Measurements from ENCODE around the gene PRKCE.

PRKCE gene

DNA sequence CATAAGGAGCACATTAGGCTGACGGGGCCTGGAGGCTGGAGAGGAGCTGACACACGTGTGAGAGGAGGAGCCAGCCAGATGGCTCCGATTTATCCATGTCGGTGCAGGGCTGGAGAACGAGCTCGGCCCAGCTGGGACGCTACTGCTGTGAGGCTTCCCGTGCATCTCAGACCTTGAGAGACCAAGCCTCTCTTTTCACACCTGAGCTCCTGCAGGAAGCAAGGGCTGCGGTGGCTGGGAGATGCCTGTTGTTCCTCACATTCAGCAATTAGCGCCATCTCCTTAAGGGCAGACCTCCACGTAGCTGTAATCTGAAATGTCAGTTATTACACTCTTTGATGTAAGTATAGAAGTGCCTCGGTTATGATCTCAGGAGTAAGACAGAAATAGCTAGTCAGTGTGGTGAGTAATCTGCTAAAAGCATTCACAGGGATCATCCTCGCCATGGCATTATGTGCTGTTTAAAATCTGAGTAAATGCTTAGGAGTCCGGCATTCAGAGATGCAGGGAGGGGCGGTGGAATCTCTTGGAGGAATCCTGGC, 107.9 kb downstream of the PRKCE start:
- no peak for DNase-seq

DNA sequence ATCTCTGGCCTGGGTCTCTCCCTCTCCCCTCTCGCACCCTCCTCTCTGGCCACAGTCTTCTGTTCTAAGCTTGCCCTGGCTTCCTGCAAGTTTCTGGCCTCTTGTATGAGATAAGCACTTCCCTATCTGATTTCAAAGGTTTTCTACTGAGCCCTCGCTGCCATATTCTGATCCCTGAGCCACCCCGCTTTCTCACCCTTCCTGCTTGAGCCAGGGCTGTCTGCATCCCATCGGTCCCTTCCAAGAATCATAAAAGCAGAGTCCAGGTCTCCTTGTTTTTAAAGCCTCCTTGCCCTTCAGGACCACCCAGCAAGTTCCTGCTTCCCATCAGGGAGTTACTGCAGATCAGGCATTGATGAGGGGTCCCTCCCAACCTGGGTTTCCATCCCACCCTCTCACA, 110.2 kb downstream of the PRKCE start:
- peak; percentile 51 for DNase-seq

DNA sequence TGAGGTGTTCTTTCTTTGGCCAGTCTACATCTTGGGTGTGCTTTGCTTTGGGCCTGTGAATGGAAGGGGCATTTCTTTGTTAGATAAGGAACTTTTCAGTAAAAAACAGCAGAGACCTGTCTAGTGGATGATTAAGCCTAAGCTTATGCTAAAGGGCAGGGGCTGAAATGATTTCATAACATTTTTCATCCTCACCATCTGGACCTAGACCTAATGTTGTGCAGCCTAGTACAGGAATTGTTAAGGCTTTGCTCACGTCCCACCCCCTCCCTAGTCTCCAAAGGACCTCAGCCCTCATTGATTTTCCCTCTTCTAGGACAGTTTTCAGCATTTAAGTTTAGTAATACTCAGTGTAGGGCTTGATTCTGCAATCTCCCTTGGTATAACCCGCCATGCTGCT, 111.8 kb downstream of the PRKCE start:
- DNase-seq = peak; percentile 21

DNA sequence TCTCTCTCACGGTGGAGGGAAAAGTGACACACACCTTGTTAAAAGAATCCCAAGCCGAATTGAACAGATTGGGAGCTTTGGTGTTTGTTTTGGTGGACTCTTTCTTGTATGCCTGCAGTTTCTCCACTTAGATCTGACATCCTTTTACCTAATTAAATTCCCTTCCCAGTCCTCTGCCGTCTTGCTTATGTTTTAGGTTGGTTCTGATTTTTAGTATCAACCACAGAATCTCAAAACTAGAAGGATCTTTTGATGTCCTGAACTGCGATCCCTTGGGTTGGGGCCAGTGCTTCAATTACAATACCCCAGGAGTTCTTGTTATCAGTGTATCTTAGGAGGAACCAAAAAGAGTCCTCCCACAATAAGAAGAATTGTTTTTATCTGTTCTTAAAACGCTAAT, 112.3 kb downstream of the PRKCE start:
- no peak for DNase-seq

DNA sequence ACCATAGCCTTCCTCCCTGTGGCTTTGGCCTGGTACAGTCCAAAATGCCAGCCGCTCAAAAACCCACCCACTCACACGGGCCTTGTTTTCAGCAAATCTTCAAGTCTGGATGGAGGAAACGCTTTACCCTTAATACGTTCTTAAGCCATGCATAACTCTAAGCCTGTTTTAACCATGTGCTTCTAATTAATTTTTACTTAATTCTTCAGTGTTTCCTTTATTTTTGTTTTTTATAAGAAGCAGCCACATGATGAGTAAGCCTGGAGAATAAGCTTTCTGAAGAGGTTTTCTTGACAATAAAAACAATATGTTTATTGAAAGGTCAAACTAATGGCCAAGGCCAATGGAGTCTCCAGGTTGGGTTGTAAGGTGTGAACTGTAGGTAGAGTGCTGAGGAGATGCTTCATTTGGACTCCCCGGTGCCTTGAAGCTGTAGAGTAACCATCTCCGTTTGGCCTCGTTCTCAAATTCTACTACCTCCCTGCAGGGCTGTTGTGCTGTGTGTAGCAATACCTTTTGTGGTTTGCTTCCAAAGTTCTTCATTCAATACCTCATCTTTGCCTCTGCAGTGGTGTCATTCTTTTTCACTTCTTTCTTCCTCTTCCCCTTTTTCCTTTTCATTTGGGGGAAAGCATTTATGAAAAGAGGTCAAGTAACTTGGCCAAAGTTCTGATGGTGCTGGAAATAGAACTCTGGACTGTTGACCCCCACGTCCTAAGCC, 113.7 kb downstream of the PRKCE start:
- peak; percentile 49 for DNase-seq

DNA sequence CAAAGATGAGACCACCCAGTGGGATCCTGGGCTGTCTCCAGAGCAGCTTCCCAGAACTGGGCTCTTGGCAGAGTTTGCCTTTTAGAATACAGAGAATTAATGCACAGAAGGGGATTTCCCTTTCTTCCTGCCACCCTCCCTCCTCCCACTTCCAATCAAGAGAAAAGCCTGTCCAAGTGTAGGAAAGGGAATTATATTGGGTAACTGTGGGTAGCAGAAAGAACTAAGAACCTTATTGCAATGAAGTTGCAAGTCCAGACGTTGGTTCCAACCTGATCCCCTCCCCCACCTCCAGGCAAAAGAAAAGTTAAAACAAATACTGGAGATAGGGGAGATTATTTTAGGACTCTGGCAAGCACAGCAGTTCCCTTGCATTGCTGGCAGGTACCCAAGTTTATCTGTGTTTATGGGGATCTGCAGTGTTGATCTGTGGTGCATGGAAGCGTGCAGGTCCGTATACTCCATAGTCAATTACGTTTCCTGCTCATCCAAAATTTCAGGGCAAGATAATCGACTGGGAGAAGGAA, 114.3 kb downstream of the PRKCE start:
- DNase-seq = peak; percentile 57

DNA sequence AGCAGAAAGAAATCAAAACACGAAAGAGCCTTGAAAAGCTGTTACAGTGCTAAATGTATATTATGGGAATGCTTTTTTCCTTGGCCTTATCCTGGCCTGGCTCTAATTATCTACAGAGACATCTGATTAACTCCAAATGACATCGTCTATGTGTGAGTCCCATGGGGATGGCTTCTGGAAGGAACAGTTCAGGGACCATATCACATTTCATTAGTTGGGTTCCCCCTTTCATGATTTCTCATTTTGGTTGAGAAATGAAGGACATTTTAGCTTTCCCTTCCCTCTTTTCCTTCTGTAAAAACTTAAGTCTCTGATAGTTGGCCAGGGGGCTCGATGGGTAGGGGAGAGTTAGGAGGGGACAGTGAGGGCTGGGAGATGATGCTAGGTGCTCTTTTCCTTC, 116.7 kb downstream of the PRKCE start:
- DNase-seq = no peak

DNA sequence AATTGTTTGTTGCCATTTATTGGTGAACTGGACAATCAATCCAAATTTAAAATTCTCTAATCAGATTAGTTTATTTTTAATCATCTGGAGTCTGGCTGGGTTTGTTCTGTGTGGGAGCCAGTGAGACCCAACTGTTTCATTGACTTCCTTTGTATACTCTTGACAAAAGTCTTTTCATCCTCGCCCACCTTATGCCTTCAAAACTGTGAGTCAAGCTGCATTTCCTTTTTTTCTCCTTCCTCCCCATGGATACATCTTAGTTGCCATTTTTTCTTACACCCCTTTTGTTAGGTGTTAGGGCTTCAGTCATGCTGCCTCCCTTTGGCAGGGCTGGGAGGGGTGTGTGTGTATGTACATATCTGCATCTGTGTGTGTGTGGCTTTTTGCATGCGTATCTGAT, 117.6 kb downstream of the PRKCE start:
- DNase-seq = no peak

DNA sequence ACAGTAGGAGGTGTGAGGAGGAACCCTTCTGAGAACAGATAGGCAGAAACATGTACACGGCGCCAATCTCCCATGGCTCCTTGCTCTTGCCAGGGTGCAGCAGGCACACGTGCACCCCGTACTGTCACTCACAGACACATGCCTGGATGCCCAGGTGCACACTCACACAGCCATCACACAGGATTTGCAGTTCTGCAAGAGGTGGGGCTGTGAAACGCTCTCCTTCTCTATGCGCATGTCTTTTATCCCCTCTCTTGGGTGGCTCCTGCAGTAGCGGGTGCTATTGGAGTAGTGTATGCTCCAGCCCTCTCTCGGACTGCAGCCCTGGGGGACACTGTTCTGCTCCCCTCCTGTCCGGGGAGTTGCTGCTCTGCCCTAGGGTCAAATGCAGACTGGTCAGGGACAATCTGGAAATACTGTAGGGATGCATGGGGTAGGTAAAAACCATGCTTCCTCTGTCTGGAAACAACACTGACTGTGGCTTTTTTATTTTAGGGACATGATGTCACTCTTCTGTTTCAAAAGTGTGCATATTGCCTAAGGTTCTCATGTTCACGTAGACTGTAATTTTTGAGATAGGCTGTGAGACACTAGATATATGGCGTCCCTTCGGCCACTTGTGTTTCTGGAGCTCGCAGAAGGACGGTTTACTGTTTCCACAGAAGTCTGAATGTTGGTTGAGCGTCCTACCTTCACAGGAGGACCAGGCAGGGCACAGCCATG, 118.5 kb downstream of the PRKCE start:
- DNase-seq = no peak

DNA sequence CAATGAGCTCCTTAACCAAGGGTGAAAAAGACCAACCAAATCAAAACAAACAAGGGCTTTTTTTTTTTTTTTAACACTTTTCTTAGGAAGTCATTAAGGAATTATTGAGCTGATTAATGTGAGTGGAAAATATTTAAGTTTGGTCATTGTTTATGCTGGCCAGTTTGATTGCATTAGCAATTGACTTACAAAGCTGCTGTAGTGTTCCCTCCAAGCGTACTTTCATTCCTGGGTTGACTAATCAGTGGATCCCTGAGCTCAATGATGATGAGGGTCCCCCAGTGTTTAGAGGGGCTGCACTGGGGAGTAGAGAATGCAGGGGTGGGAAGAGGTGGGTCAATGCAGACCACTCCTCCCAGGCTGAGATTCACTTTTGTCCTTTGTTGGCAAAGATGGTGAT, 119.3 kb downstream of the PRKCE start:
- no peak for DNase-seq

DNA sequence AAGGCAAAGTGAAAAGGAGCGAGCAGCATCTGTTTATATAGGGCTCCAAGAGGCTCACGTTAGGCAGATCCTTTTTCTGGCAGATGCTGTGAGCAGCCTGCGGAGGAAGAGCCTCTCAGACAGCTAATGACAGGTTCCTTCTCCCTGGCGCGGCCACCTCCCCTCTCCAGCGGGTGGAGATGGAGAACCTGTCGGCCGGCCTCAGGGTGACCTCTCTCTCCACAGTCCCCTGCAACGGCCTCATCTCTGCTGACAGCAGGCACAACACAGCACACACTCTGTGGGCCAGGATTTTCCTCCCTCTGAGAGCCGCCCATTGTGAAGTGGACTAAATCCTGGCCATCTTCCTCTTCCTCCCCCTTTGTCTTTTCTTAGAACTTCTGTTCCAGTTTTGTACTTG, 119.8 kb downstream of the PRKCE start:
- peak; percentile 28 for DNase-seq

DNA sequence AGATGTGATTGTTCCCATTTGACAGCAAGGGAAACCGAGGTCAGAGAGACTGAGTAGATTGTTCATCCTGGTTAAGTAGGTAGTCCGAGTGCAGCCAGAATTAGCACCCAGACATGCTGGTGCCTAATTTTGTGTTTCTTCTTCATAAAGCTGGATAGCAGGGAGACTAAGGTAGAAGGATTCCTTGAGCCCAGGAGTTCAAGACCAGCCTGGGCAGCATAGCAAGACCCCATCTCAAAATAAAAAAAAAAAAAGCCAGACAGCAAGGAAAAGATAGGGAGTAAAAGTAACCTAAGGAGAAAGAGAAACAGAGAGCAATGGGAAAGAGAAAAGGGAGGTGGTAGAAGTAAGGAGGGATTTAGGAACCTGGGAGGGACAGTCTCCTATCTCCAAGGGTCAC, 120.6 kb downstream of the PRKCE start:
- DNase-seq = no peak

DNA sequence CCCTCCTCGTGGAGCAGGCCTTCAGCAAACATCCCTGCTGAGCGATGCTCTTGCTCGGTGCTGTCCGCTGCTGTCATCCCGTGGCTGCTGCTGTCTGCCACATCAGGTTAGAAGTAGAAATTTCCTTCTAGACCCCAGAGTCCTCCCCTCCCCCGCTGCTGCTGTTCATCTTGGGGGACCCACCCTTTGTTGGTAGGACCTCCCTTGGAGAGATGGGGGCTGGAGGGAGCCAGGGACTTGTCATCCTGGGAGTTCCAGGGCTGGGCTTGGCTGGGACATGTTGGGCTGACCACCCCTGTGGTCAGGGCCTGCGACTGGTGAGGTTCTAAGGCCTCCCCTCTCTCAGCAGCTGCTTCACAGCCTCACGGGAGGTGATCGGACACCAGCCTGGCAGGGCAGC, 122.4 kb downstream of the PRKCE start:
- DNase-seq = no peak

DNA sequence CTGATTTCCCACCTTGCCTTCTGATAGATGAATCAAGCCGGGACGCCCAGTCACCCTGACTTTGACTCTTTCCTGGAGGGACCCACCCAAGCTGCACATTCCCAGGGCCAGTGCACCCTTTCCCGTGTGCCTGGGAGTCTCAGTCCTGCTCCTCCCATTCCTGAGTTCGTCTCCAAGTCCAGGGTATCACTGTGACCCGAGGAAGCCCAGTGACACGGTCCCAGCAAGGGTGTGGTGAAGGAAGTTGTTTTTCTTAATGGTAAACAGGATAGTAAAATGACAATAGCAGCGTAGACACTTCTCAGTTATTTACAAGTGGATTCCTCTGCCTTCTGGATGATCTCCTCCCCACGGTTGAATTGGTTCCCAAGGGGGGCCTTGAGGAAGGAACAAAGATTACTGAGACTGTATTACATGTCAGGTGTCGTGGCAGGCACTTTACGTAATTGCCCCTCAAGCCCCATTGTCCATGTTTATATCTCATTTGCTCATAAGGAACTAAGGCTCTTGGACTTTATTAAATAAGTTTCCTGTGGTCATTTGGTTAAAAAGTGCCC, 123.3 kb downstream of the PRKCE start:
- DNase-seq = no peak

DNA sequence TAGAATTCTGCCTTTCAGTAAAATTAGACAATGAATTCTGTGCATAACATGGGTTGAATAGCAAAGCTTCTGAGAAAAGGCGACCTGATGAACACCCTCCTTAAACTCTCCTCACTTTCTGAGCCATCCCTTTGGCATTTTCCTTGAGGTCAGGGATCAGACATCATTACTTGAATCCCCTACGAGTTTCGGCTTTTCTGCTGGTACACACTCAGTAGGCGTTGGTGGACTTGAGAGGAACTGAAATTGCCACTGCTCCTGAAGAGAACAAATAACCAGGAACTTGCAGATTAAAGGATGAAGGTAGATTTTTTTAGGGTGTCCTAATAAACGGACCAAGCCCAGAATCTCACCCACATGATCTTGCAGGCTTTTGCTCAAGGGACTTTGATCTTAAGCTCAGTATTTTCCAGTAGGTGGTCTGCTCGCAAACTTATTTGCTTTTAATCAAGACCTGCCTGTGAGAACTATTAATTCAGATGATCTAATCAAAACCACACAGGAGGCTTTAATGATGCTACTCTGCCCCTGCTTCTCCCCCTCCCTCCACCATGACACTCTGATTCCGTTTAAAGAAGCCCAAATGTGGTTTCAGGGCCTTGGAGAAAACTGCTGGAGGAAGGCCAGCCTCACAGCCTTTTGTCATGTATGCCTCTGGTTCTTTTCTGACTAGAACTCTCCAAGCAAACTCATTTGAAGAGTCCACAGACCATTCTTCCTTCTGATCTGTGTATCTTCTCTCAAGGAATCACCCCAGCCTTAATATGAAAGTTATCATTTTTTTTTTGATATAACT, 124.9 kb downstream of the PRKCE start:
- DNase-seq = no peak

DNA sequence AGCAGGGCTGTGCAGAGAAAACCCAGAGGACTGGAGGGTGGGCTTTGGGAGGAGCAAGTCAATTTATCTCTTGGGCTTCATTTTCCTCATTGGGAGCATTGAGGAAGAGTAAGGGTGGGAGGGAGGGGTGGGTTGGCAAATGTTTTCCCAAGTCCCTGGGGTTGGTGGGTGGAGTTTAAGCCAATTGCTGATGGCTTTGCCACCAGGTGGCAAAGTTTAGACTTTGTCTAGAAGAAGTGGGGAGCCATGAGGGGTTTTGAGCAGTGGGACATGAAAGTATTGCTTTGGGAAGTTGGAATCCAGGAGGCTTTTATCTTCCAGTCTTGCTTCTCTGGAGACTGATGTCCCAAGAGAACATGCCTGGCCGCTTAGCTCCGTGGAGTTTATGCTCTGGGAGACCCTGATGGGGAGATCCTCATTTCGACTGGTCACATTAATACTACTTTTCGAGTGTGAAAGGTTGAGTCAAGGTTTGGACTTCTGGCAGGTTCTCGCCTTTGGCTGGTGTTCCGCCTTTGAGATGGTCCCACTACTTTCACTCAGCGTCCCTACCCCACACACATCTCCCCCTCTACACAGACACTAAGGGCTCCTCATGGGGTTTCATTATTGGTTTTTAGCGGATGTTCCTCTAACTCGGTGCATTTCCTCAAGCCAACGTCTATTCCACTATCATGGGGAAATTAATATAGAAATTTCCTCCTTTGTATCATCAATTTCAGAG, 126.7 kb downstream of the PRKCE start:
- DNase-seq = peak; percentile 35

DNA sequence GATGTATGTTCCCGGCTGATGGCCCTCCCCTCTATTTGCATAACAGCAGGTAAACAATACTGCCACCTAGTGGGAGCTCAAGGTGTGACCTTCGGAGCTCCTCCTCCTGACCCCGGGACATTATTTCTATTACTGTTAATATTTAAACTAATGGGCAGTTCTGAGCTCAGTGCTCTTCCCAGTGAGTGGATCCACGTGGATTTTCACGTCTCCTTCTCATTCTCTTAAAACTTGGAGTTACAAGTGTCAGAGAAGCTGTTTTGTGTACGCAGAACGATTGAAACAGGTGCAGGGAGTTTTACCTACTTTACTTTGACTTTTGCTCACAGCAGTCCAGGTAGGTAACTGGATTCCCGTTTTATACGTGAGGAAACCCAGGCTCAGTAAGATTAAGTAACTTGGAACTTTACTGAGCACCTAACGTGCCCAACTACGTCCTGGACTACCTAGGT, 127.3 kb downstream of the PRKCE start:
- DNase-seq = peak; percentile 92

DNA sequence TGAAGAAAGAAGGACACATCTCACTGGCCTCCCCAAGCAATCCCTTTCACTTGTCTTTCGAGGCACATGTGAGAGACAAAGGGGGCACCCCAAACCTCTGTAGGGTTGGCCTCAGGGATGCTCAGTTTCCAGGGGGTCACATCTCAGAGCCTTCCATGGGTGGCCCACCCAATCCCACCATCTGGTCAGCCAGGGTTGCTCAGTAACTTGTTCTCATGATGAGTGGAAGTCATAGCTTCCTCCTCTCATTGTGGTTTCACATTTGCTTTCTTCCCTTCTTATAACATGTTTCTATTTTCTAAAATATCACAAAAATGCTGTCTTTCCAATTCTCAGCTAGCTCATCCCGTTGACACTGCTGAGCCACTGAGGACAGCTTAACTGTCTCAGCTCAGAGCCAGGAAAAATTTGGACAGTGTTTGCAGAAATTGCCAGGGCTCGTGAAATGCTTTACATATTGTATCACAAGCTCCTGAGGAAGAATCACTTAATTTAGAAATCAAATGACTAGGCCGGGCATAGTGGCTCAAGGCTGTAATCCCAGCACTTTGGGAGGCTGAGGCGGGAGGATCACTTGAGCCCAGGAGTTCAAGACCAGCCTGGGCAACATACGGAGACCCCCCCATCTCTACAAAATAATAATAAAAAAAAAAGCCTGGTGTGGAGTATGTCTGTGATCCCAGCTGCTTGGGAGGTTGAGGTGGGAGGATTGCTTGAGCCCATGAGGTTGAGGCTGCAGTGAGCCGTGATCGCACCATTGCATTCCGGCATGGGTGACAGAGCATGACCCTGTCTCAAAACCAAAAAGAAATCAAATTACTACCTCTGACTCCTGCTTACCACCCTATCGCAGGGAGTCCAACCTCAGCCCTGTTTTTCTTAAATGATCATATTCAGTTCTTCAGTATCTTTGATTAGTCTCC, 129.3 kb downstream of the PRKCE start:
- no peak for DNase-seq

DNA sequence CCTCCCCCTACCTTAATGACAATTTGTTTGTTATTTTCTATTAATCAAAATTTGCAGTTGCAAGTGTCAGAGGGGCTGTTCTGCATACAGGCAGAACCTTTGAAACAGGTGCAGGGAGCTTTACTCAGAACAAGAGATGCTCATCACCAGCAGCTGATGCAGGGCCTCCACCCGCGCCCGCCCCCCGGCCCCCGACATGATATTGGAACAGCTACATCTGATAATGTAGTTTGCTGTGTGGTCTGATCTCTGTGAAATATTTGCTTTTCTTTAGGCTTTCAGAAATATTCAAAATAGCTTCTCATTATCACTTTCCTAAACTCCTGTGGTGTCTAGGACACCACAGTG, 130.0 kb downstream of the PRKCE start:
- DNase-seq = no peak

DNA sequence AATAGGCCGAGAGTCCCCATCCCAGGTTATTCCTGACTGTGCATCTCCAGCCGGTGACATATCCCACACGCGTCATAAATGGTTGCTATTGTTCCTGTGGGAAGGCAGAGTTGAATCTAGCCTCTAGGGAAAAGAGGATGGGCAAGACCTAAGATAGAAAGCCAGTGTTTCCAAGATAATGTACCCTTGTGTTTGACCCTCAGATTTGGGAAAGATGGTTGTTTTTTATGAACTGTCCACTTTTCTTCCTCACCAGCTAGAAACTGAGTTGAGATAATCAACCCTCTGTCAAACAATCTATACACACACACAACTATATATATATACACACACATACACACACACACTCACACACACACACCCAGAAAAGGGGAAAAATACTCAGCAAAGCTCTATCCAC, 131.0 kb downstream of the PRKCE start:
- no peak for DNase-seq

DNA sequence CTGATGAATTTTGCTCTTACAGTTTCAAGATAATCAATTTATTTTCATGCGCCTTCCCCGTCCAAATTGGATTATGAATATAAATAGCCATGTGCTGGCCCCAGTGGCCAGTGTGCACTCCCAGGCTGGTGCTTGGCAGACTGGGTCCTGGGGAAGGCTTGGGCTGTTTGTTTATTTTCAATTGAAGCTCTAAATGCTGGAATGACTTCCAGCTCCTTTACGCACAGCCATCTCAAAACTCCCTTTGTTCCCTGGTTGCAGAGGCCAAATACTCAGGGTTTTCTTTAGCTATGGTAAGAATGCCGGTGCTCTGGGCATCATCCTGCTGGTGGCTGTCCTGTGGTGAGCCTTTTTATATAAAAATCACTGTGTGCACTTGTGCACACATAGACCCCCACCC, 131.5 kb downstream of the PRKCE start:
- DNase-seq = no peak
